ENCODE data around the gene GTF3C5. TPM values are rescaled to one million over a fixed set of nuclear protein-coding genes. Genes with fewer than 3 reads are reported as not detected.

Gene GTF3C5
- total RNA-seq, 1 donor from 2014 or later: 27.6 TPM

GRCh38 chr9:133099726-133100505, 69.1 kb downstream of the GTF3C5 start:
- DNase-seq (ENCODE audit: low spot score): no peak
- intact Hi-C loops (cut with DNase I): loop anchor here (5.0 kb wide), 1 partner anchor 58 kb away; no protein-coding TSS in a partner anchor

GRCh38 chr9:133100506-133101355, 69.9 kb downstream of the GTF3C5 start:
- intact Hi-C loops (cut with DNase I): loop anchor here (5.0 kb wide), 1 partner anchor 58 kb away; no protein-coding TSS in a partner anchor

GRCh38 chr9:133101356-133102189, 70.8 kb downstream of the GTF3C5 start:
- peak; percentile 60 for DNase-seq (ENCODE audit: low spot score)
- intact Hi-C loops (cut with DNase I): loop anchor here (5.0 kb wide), 1 partner anchor 59 kb away; no protein-coding TSS in a partner anchor

More at GRCh38 chr9:133100506-133101355, 69.9 kb downstream of the GTF3C5 start:
- no peak for DNase-seq (ENCODE audit: low spot score)

GRCh38 chr9:133102190-133103021, 71.6 kb downstream of the GTF3C5 start:
- peak; percentile 50 for DNase-seq (ENCODE audit: low spot score)

GRCh38 chr9:133103183-133103986, 72.6 kb downstream of the GTF3C5 start:
- peak; percentile 89 for DNase-seq (ENCODE audit: low spot score)
- intact Hi-C loops (cut with DNase I): loop anchor here (1.0 to 5.0 kb wide), 2 partner anchors 44 to 61 kb away; no protein-coding TSS in a partner anchor

More at GRCh38 chr9:133102190-133103021, 71.6 kb downstream of the GTF3C5 start:
- intact Hi-C loops (cut with DNase I): loop anchor here (1.0 to 5.0 kb wide), 2 partner anchors 45 to 60 kb away; no protein-coding TSS in a partner anchor

- DNase-seq (ENCODE audit: low spot score): peak; percentile 58
These were observed 73.2 kb downstream of the GTF3C5 start for GRCh38 chr9:133103987-133104505.

GRCh38 chr9:133104718-133105460, 74.1 kb downstream of the GTF3C5 start:
- no peak for DNase-seq (ENCODE audit: low spot score)

More at GRCh38 chr9:133103987-133104505, 73.2 kb downstream of the GTF3C5 start:
- intact Hi-C loops (cut with DNase I): loop anchor here (1.0 to 5.0 kb wide), 2 partner anchors 43 to 62 kb away; no protein-coding TSS in a partner anchor

GRCh38 chr9:133105461-133105770, 74.6 kb downstream of the GTF3C5 start:
- intact Hi-C loops (cut with DNase I): no loop called here
- no peak for DNase-seq (ENCODE audit: low spot score)

More at GRCh38 chr9:133104718-133105460, 74.1 kb downstream of the GTF3C5 start:
- intact Hi-C loops (cut with DNase I): loop anchor here (5.0 kb wide), 1 partner anchor 63 kb away; no protein-coding TSS in a partner anchor

GRCh38 chr9:133106511-133107244, 75.9 kb downstream of the GTF3C5 start:
- intact Hi-C loops (cut with DNase I): no loop called here
- no peak for DNase-seq (ENCODE audit: low spot score)

GRCh38 chr9:133107245-133107722, 76.5 kb downstream of the GTF3C5 start:
- DNase-seq (ENCODE audit: low spot score): no peak
- intact Hi-C loops (cut with DNase I): no loop called here

Small RNA genes lying within 50 kb of the gene (microRNA-seq; reads per million reads assigned to microRNA genes)
- not detected for gene MIR6877

Other genes starting within 250 kb of the GTF3C5 start
- gene AK8, start 152.7 kb upstream of the GTF3C5 start, total RNA-seq: 0.13 TPM
- 5.4 TPM for gene SPACA9, start 152.1 kb upstream of the GTF3C5 start, total RNA-seq
- 52.7 TPM for gene TSC1, start 86.4 kb upstream of the GTF3C5 start, total RNA-seq
- not detected for gene GFI1B, start 52.3 kb upstream of the GTF3C5 start, total RNA-seq
- 0.59 TPM for gene CEL, start 31.0 kb downstream of the GTF3C5 start, total RNA-seq
- gene RALGDS, start 90.2 kb downstream of the GTF3C5 start, total RNA-seq: 23.9 TPM
- 4.6 TPM for gene GBGT1, start 132.9 kb downstream of the GTF3C5 start, total RNA-seq
- not detected for gene OBP2B, start 178.3 kb downstream of the GTF3C5 start, total RNA-seq
- 2.0 TPM for gene ABO, start 244.2 kb downstream of the GTF3C5 start, total RNA-seq

Measured in cardiac septum (tissue), 1 donor.